ENCODE data around the gene CHRNE. TPM values are rescaled to one million over a fixed set of nuclear protein-coding genes. Genes with fewer than 3 reads are reported as not detected.
"Not testable (repeated sequence)": the region's sequence is repeated elsewhere in the genome, so short reads cannot be mapped to it uniquely, and the experiment has no call there.

The CHRNE gene
- total RNA-seq, 2 experiments from 2014 or later, result 0.40 to 0.41 TPM

DNA sequence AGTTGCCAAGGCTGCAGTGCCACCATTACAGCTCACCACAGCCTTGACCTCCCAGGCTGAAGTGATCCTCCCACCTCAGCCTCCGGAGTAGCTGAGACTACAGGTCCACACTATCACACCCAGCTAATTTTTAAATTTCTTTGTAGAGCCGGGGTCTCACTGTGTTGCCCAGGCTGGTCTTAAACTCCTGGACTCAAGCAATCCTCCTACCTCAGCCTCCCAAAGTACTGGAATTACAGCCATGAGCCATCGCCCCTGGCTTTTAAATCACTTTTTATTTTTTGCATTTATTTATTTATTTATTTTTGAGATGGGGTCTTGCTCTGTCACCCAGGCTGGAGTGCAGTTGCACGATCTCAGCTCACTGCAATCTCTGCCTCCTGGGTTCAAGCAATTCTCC lies 11.7 kb upstream of the CHRNE start:
- H3K27ac Mint-ChIP-seq, CTCF ChIA-PET: not testable (repeated sequence)

DNA sequence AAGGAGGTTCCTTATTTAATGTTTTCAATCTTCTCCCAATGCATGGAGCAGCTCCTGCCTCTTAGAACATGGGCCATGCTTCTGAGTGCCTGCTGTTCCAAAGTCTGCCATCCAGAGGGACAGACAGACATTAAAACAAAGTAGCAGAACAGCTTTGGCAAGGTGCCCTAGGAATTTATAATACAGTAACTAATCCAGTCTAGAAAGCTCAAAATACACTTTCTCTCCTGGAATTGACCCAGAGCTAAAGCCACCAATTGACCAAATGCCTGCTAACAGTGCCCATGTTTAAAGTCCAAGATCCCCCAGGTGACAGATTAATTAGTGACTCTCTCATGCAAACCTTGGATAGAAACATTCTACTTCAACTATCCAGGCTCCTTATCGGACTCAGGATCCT lies 11.1 kb upstream of the CHRNE start:
- H3K9me3 Mint-ChIP-seq (ENCODE audit: low read depth), result no peaks in the 10 kb centered on the region
- H3K27ac Mint-ChIP-seq, result no peak overlapping the region
- CTCF ChIA-PET, result interaction anchor here (1.2 to 1.3 kb wide), 2 partner anchors 10 to 103 kb away, joined by 3 to 4 read pairs; no protein-coding TSS in a partner anchor

More for the DNA sequence above, 11.7 kb upstream of the CHRNE start:
- H3K9me3 Mint-ChIP-seq (ENCODE audit: low read depth); ATAC-seq; H3K27me3 Mint-ChIP-seq; H3K4me1 Mint-ChIP-seq; H3K4me3 Mint-ChIP-seq; H3K36me3 Mint-ChIP-seq; DNase-seq: not testable (repeated sequence)

GRCh38 chr17:4908711-4909496 lies 6.0 kb upstream of the CHRNE start:
- CTCF ChIA-PET, result interaction anchor here (0.7 to 2.5 kb wide), 35 partner anchors 8 to 169 kb away, joined by 3 to 31 read pairs (median 5); partner anchors contain the start of genes C17orf107, CAMTA2, INCA1 and KIF1C
- ATAC-seq (peak; percentile 98), DNase-seq (peak; percentile 88)
- Mint-ChIP-seq H3K36me3 (no peaks in the 10 kb centered on the region), H3K9me3 (ENCODE audit: low read depth) (no peaks in the 10 kb centered on the region), H3K27ac (no peak overlapping the region), H3K4me3 (no peak overlapping the region), H3K27me3 (no peaks in the 10 kb centered on the region), H3K4me1 (peaks cover 2% of the 10 kb centered on the region)

More for the DNA sequence above, 11.1 kb upstream of the CHRNE start:
- H3K36me3 Mint-ChIP-seq, result no peaks in the 10 kb centered on the region
- H3K4me1 Mint-ChIP-seq, result peaks cover 2% of the 10 kb centered on the region
- no peaks in the 10 kb centered on the region for H3K27me3 Mint-ChIP-seq
- DNase-seq, result no peak
- no peak for ATAC-seq
- no peak overlapping the region for H3K4me3 Mint-ChIP-seq

GRCh38 chr17:4908301-4908700 lies 5.4 kb upstream of the CHRNE start:
- H3K4me3 Mint-ChIP-seq, result no peak overlapping the region
- no peaks in the 10 kb centered on the region for H3K9me3 Mint-ChIP-seq (ENCODE audit: low read depth)
- CTCF ChIA-PET, result interaction anchor here (0.7 to 2.5 kb wide), 26 partner anchors 8 to 154 kb away, joined by 3 to 31 read pairs (median 7); partner anchors contain the start of genes C17orf107, CAMTA2, INCA1 and KIF1C
- H3K27ac Mint-ChIP-seq, result no peak overlapping the region
- no peak for DNase-seq
- H3K36me3 Mint-ChIP-seq, result no peaks in the 10 kb centered on the region
- ATAC-seq, result peak; percentile 20
- no peaks in the 10 kb centered on the region for H3K27me3 Mint-ChIP-seq
- peaks cover 6% of the 10 kb centered on the region for H3K4me1 Mint-ChIP-seq

DNA sequence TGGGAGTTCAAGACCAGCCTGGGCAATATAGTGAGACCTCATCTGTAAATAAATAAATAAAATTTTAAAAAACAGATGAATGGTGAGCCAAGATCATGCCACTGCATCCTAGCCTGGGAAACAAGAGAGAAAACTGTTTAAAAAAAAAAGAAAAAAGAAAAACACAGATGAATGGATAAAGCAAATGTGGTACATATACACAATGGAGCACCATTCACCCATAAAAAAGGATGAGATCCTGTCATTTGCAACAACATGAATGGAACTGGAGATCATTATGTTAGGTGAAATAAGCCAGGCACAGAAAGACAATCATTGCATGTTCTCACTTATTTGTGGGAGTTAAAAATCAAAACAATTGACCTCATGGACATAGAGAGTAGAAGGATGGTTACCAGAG lies 3.7 kb upstream of the CHRNE start:
- not testable (repeated sequence) for H3K27me3 Mint-ChIP-seq; DNase-seq; H3K36me3 Mint-ChIP-seq; H3K27ac Mint-ChIP-seq; H3K9me3 Mint-ChIP-seq (ENCODE audit: low read depth); ATAC-seq; H3K4me3 Mint-ChIP-seq
- CTCF ChIA-PET, result interaction anchor here (1.0 to 2.0 kb wide), 3 partner anchors 33 to 340 kb away, joined by 3 to 6 read pairs (median 4); partner anchors contain the start of genes RNF167 and SLC25A11
- peaks cover 20% of the 10 kb centered on the region for H3K4me1 Mint-ChIP-seq

DNA sequence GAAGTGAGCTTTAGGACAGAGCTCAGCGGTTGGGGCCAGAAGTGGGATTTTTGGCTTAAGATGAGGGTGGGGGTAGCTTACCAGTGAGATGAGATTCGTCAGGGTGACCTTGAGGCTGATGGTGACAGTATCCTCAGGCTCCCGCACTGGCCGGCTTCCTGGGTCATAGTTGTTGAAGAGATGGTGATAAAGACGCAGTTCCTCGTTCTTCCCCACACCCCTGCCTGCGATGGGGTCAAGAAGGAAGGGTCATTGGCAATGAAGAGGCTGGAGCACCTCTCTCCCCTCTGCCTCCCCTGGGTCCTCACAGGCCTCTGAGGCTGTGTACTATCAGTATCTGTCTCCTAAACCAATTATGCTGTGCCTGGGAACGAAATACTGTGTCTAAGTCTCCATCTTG lies 358 bp downstream of the CHRNE start:
- Mint-ChIP-seq H3K4me1 (peaks cover 36% of the 10 kb centered on the region), H3K9me3 (ENCODE audit: low read depth) (no peaks in the 10 kb centered on the region), H3K27me3 (peaks cover 4% of the 10 kb centered on the region), H3K27ac (no peak overlapping the region), H3K4me3 (no peak overlapping the region), H3K36me3 (no peaks in the 10 kb centered on the region)
- DNase-seq (no peak), ATAC-seq (no peak)
- CTCF ChIA-PET, result interaction anchor here (0.6 to 3.2 kb wide), 18 partner anchors 8 to 336 kb away, joined by 3 to 18 read pairs (median 4); partner anchors contain the start of genes ARRB2, CAMTA2, RNF167 and SLC25A11

DNA sequence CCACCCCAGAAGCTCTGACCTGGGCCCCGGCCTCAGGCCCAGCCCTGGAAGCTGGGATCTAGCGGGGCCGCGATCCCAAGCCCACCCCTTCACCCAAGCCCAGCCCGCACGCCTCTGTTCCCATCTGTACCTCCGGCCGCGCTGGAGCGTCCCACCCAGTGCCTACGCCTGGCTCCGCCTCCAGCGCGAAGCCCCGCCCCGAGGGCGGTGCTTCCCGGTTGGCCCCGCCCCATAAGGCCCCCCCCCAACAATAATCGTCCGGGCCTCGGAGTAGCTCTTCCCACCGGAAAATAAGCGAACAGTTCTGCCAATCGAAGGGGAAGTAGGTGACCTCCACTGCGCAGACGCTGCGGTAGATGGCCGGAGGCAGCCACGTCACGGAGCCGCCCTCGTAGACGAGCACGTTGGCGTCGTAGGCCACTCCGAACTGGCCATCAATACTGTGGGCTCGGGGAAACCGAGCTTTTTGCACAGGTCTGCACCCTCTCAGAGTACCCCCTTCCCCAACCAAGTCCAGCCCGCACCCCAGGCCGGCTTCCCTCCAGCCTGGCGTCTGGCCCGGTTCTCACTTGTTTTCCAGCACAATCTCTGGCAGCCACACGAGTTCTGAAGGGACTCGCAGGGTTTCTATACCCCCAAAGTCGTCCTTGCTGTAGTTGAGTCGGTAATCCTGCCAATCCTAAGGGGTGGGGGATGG lies 1.1 kb downstream of the CHRNE start:
- ATAC-seq (no peak), DNase-seq (no peak)
- no peaks in the 10 kb centered on the region for H3K36me3 Mint-ChIP-seq
- CTCF ChIA-PET, result interaction anchor here (0.6 to 3.2 kb wide), 12 partner anchors 7 to 335 kb away, joined by 3 to 18 read pairs (median 6); partner anchors contain the start of genes ARRB2, CAMTA2, RNF167 and SLC25A11
- H3K27ac Mint-ChIP-seq, result peak overlapping the region; percentile 44
- peaks cover 4% of the 10 kb centered on the region for H3K27me3 Mint-ChIP-seq
- H3K4me1 Mint-ChIP-seq, result peaks cover 36% of the 10 kb centered on the region
- H3K9me3 Mint-ChIP-seq (ENCODE audit: low read depth), result no peaks in the 10 kb centered on the region
- H3K4me3 Mint-ChIP-seq, result no peak overlapping the region

GRCh38 chr17:4901108-4901647 lies 1.7 kb downstream of the CHRNE start:
- Mint-ChIP-seq H3K27ac (peak overlapping the region; percentile 66), H3K4me1 (peaks cover 36% of the 10 kb centered on the region), H3K9me3 (ENCODE audit: low read depth) (no peaks in the 10 kb centered on the region), H3K36me3 (peaks cover under 1% of the 10 kb centered on the region), H3K4me3 (peak overlapping the region; percentile 65), H3K27me3 (peaks cover 4% of the 10 kb centered on the region)
- no peak for DNase-seq
- CTCF ChIA-PET, result interaction anchor here (0.6 to 3.2 kb wide), 10 partner anchors 8 to 334 kb away, joined by 3 to 18 read pairs (median 4); partner anchors contain the start of genes CAMTA2, PFN1, RNF167 and SLC25A11
- no peak for ATAC-seq

DNA sequence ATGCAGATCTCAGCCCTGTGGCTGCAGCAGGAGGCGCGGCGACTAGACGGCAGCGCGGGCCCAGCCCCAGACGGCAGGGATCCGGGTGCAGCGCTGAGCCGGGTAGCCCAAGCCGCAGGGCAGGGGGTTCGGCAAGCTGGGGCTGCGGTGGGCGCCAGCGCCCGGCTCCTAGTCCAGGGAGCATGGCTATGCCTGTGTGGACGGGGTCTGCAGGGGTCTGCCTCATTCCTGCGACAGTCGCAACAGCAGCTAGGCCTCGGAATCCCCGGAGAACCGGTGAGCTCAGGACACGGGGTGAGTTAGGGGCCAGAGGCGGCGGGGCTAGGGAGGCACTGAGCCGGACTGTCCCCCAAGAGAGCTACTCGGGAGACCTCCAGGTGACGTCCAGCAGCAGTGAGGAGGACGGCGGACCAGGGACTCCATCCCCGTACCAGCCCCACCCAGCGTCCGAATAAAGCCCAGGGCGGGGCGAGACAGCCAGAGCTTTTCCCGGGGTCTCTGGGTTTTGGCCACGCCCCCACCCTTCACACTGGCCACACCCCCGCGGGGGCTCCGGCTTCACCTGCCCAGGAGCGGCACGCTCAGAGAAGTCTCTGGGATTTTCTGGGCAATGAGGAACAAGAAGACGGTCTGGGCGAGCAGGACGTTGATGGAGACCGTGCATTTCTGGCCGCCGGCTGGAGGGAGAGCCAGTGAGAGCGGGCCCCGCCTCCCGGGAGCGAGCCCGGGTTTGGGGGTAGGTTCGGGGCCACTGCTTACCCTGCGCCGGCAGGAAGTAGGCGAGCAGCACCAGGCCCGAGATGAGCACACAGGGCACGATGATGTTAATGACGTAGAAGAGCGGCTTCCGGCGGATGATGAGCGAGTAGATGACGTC lies 2.4 kb downstream of the CHRNE start:
- peaks cover 4% of the 10 kb centered on the region for H3K27me3 Mint-ChIP-seq
- ATAC-seq, result peak; percentile 54
- DNase-seq, result peak; percentile 77
- CTCF ChIA-PET, result interaction anchor here (0.8 to 2.2 kb wide), 8 partner anchors 9 to 333 kb away, joined by 3 to 21 read pairs (median 6); partner anchors contain the start of genes ARRB2, GLTPD2 and PFN1
- peaks cover 2% of the 10 kb centered on the region for H3K36me3 Mint-ChIP-seq
- no peaks in the 10 kb centered on the region for H3K9me3 Mint-ChIP-seq (ENCODE audit: low read depth)
- H3K4me1 Mint-ChIP-seq, result peaks cover 36% of the 10 kb centered on the region
- H3K27ac Mint-ChIP-seq, result peak overlapping the region; percentile 66
- H3K4me3 Mint-ChIP-seq, result peak overlapping the region; percentile 80

- Mint-ChIP-seq H3K36me3 (peaks cover 2% of the 10 kb centered on the region), H3K27ac (peak within 1 kb of the TSS; percentile 72), H3K9me3 (ENCODE audit: low read depth) (no peaks in the 10 kb centered on the region), H3K27me3 (peaks cover 4% of the 10 kb centered on the region), H3K4me3 (peak within 1 kb of the TSS; percentile 80), H3K4me1 (peaks cover 36% of the 10 kb centered on the region)
- ATAC-seq (peak; percentile 83), DNase-seq (peak; percentile 90)
- CTCF ChIA-PET, result interaction anchor here (0.6 to 2.2 kb wide), 16 partner anchors 8 to 189 kb away, joined by 3 to 21 read pairs (median 4); partner anchors contain the start of genes ARRB2, GLTPD2, PFN1 and PSMB6
These were observed 3.3 kb downstream of the CHRNE start, which contains the start of gene C17orf107 for GRCh38 chr17:4899341-4900230. C17orf107 (plus strand) TSS chr17:4899536; CDS start chr17:4899763, 227 bp downstream.

GRCh38 chr17:4898927-4899326 lies 4.0 kb downstream of the CHRNE start:
- Mint-ChIP-seq H3K4me1 (peaks cover 36% of the 10 kb centered on the region), H3K27me3 (peaks cover 4% of the 10 kb centered on the region), H3K27ac (no peak overlapping the region), H3K36me3 (peaks cover 2% of the 10 kb centered on the region), H3K4me3 (peak overlapping the region; percentile 33), H3K9me3 (ENCODE audit: low read depth) (no peaks in the 10 kb centered on the region)
- CTCF ChIA-PET, result interaction anchor here (0.6 to 2.2 kb wide), 13 partner anchors 8 to 189 kb away, joined by 3 to 21 read pairs (median 3); partner anchors contain the start of genes ARRB2, GLTPD2, PSMB6 and RNF167
- ATAC-seq (no peak), DNase-seq (no peak)
